ENCODE measurements around the gene PRR35. TPM values are rescaled to one million over a fixed set of nuclear protein-coding genes. Genes with fewer than 3 reads are reported as not detected.

Gene PRR35
- total and polyA plus RNA-seq, 7 donors: not detected

GRCh38 chr16:576823-577201, 16.6 kb downstream of the PRR35 start:
- no peak for ATAC-seq

GRCh38 chr16:577796-578195, 17.6 kb downstream of the PRR35 start:
- ATAC-seq: no peak
- intact Hi-C loops (cut with DNase I): loop anchor here (2.0 to 10.0 kb wide), 3 partner anchors 33 to 207 kb away; partner anchors contain the start of genes CHTF18 (in 1 of the 2) and RPUSD1 (in 1 of the 2)
- 83 to 89% (median 89%) methylated on average over 13 of the region's 13 CpGs for WGBS, 3 donors

More at GRCh38 chr16:576823-577201, 16.6 kb downstream of the PRR35 start:
- no peak overlapping the region for H3K4me3 ChIP-seq
- DNase-seq: no peak
- no peak for TF ChIP-seq CTCF (IDR thresholded peaks at IDR 0.05)
- peaks cover 0 to 30% of the 10 kb centered on the region in 2 donors for H3K36me3 ChIP-seq (ENCODE audit: insufficient read depth in 1 of 2, low read depth in 1 of 2)
- no peaks in the 10 kb centered on the region for H3K4me1 ChIP-seq
- WGBS, 3 donors: 72 to 81% (median 79%) methylated on average over 8 of the region's 8 CpGs
- H3K27me3 ChIP-seq (ENCODE audit: insufficient read depth in 3 of 3, low read length in 2 of 3): no peaks in the 10 kb centered on the region
- no peak overlapping the region for H3K27ac ChIP-seq
- intact Hi-C loops (cut with DNase I): loop anchor here (5.0 to 10.0 kb wide), 2 partner anchors 40 to 208 kb away; partner anchors contain the start of genes CHTF18 (in 1 of the 2) and RPUSD1 (in 1 of the 2)
- no peaks in the 10 kb centered on the region for H3K9me3 ChIP-seq

GRCh38 chr16:578232-578869, 18.2 kb downstream of the PRR35 start:
- H3K27me3 ChIP-seq (ENCODE audit: insufficient read depth in 3 of 3, low read length in 2 of 3): no peaks in the 10 kb centered on the region
- DNase-seq: no peak
- no peaks in the 10 kb centered on the region for H3K9me3 ChIP-seq
- ATAC-seq: peak in 2 of 4 donors; percentile 5 to 6
- peaks cover 3% of the 10 kb centered on the region for H3K4me1 ChIP-seq
- peaks cover 0 to 30% of the 10 kb centered on the region in 2 donors for H3K36me3 ChIP-seq (ENCODE audit: insufficient read depth in 1 of 2, low read depth in 1 of 2)
- intact Hi-C loops (cut with DNase I): loop anchor here (2.0 to 10.0 kb wide), 3 partner anchors 32 to 206 kb away; partner anchors contain the start of genes CHTF18 (in 1 of the 2) and RPUSD1 (in 1 of the 2)
- WGBS, 3 donors: 75 to 86% (median 83%) methylated on average over 19 to 24 of the region's 24 CpGs
- H3K27ac ChIP-seq: no peak overlapping the region
- no peak for TF ChIP-seq CTCF (IDR thresholded peaks at IDR 0.05)
- H3K4me3 ChIP-seq: peak overlapping the region; percentile 42

More at GRCh38 chr16:577796-578195, 17.6 kb downstream of the PRR35 start:
- DNase-seq: no peak
- peaks cover 0 to 30% of the 10 kb centered on the region in 2 donors for H3K36me3 ChIP-seq (ENCODE audit: insufficient read depth in 1 of 2, low read depth in 1 of 2)
- no peak overlapping the region for H3K4me3 ChIP-seq
- H3K9me3 ChIP-seq: no peaks in the 10 kb centered on the region
- no peak overlapping the region for H3K27ac ChIP-seq
- H3K4me1 ChIP-seq: peaks cover under 1% of the 10 kb centered on the region
- TF ChIP-seq CTCF (IDR thresholded peaks at IDR 0.05): no peak
- no peaks in the 10 kb centered on the region for H3K27me3 ChIP-seq (ENCODE audit: insufficient read depth in 3 of 3, low read length in 2 of 3)

- Histone ChIP-seq H3K9me3 (no peaks in the 10 kb centered on the region), H3K27ac (no peak overlapping the region), H3K36me3 (ENCODE audit: insufficient read depth in 1 of 2, low read depth in 1 of 2) (peaks cover 0 to 26% of the 10 kb centered on the region in 2 donors), H3K4me3 (peak overlapping the region; percentile 42), H3K27me3 (ENCODE audit: insufficient read depth in 3 of 3, low read length in 2 of 3) (no peaks in the 10 kb centered on the region), H3K4me1 (peaks cover 3% of the 10 kb centered on the region)
- WGBS, 3 donors: 16 to 37% (median 16%) methylated on average over 28 to 34 of the region's 34 CpGs
- intact Hi-C loops (cut with DNase I): loop anchor here (2.0 to 10.0 kb wide), 3 partner anchors 32 to 206 kb away; partner anchors contain the start of genes CHTF18 (in 1 of the 2) and RPUSD1 (in 1 of the 2)
- DNase-seq (peak; percentile 74 to 91), ATAC-seq (peak; percentile 89 to 94 (median 91))
- peak; percentile 92 for TF ChIP-seq CTCF (IDR thresholded peaks at IDR 0.05)
Observed at GRCh38 chr16:578870-579405, 18.7 kb downstream of the PRR35 start.
